Keratinocyte (primary cell): ENCODE data around the gene CTCF. TPM values are rescaled to one million over a fixed set of nuclear protein-coding genes. Genes with fewer than 3 reads are reported as not detected.

Experiments used
- DNase-seq: peaks from one replicate; pipeline ENCODE4 v3.0.0-alpha.2; 2011; ENCODE audit warnings: low read depth, missing footprints, low spot score
- FAIRE-seq: peaks from 2 replicates; lab custom pipeline; 2011; peaks lifted over from hg19 to GRCh38; lab: Jason Lieb, UNC
- H2AFZ ChIP-seq: 2 replicates; pipeline ENCODE4 v1.6.0; 2012; ENCODE audit warnings: low read length, control low read depth, inconsistent platforms; ENCODE audit not compliant: control insufficient read depth
- H3K27ac ChIP-seq: 2 replicates; pipeline ENCODE4 v1.5.1; 2011; ENCODE audit warnings: low read length; ENCODE audit not compliant: control insufficient read depth, insufficient read depth
- H3K27me3 ChIP-seq: 3 replicates; pipeline ENCODE4 v1.6.0; 2011; ENCODE audit warnings: low read length; ENCODE audit not compliant: control insufficient read depth, insufficient read depth; ENCODE audit errors: extremely low read depth
- H3K36me3 ChIP-seq, 2 experiments: 2 replicates in 1 of 2; 3 replicates in 1 of 2; pipeline ENCODE4 v1.5.1; 2011; ENCODE audit warnings: low read length in 2 of 2, mild to moderate bottlenecking in 1 of 2; ENCODE audit not compliant: control insufficient read depth in 2 of 2, insufficient read depth in 2 of 2; ENCODE audit errors: extremely low read depth in 1 of 2
- H3K4me1 ChIP-seq: 3 replicates; pipeline ENCODE4 v1.5.1; 2011; ENCODE audit warnings: low read length; ENCODE audit not compliant: control insufficient read depth, insufficient read depth; ENCODE audit errors: extremely low read depth
- H3K4me2 ChIP-seq: 3 replicates; pipeline ENCODE4 v1.6.0; 2011; ENCODE audit warnings: low read depth, low read length; ENCODE audit not compliant: control insufficient read depth, insufficient read depth; ENCODE audit errors: extremely low read depth
- H3K4me3 ChIP-seq, 3 experiments: fragments of 200-600 bp in 1 of 3; sonication (generic) in 1 of 3; 2 replicates in 2 of 3; 3 replicates in 1 of 3; pipeline ENCODE4 v1.5.1; 2011 to 2016; ENCODE audit warnings: low read length in 3 of 3, mild to moderate bottlenecking in 3 of 3, control low read depth in 2 of 3, inconsistent platforms in 1 of 3, low read depth in 1 of 3, mixed read lengths in 1 of 3, mixed run types in 1 of 3, moderate library complexity in 1 of 3; ENCODE audit not compliant: control insufficient read depth in 2 of 3, insufficient read depth in 2 of 3; ENCODE audit errors: extremely low read depth in 1 of 3
- H3K79me2 ChIP-seq: 2 replicates; pipeline ENCODE4 v1.6.0; 2012; ENCODE audit warnings: low read length; ENCODE audit not compliant: control insufficient read depth, insufficient read depth
- H3K9ac ChIP-seq: 3 replicates; pipeline ENCODE4 v1.6.0; 2011; ENCODE audit warnings: low read length; ENCODE audit not compliant: control insufficient read depth, insufficient read depth; ENCODE audit errors: extremely low read depth
- H3K9me1 ChIP-seq: 3 replicates; pipeline ENCODE4 v1.6.0; 2011; ENCODE audit warnings: low read length; ENCODE audit not compliant: control insufficient read depth, insufficient read depth; ENCODE audit errors: extremely low read depth
- H3K9me3 ChIP-seq: 2 replicates; pipeline ENCODE4 v1.5.1; 2012; ENCODE audit warnings: low read depth, low read length; ENCODE audit not compliant: control insufficient read depth
- H4K20me1 ChIP-seq: 3 replicates; pipeline ENCODE4 v1.6.0; 2011; ENCODE audit warnings: low read length; ENCODE audit not compliant: control insufficient read depth, insufficient read depth; ENCODE audit errors: extremely low read depth
- CTCF ChIP-seq, 3 experiments: IDR thresholded peaks in 1 of 3; conservative IDR thresholded peaks in 1 of 3; optimal IDR thresholded peaks in 1 of 3; 2 replicates in 2 of 3; 3 replicates in 1 of 3; pipeline versions ENCODE3 to v1.5.1; 2011; ENCODE audit warnings: low read length in 3 of 3, mild to moderate bottlenecking in 3 of 3, moderate library complexity in 2 of 3, control low read depth in 1 of 3, inconsistent platforms in 1 of 3; ENCODE audit not compliant: insufficient read depth in 2 of 3; ENCODE audit errors: extremely low read depth in 1 of 3
- EZH2 ChIP-seq: IDR thresholded peaks from one replicate; pipeline ENCODE4 v1.6.1; 2012; ENCODE audit warnings: inconsistent platforms, mild to moderate bottlenecking, low read length, moderate library complexity
- dilution Hi-C: fragments of 300-500 bp; cut with MboI; formaldehyde crosslinking; loops from one replicate; pipeline ENCODE4 v1.7.0; 2020; ENCODE audit warnings: low sequenced_read_pairs; ENCODE audit not compliant: extremely low pct_ligation_motif_present
- polyA plus RNA-seq, 5 experiments: library from polyadenylated mRNA; depleted of rRNA in 3 of 5; stranded (reverse) in 3 of 5; stranded (forward) in 1 of 5; unstranded in 1 of 5; fragments of >200 nt; gene quantifications; 1 replicate in 1 of 5; 2 replicates in 3 of 5; 3 replicates in 1 of 5; pipeline versions ENCODE4 v1.2.1 to v1.2.3, GENCODE V29; 2011 to 2012; ENCODE audit warnings: missing spikeins in 2 of 5, low read depth in 1 of 5, low replicate concordance in 1 of 5

CTCF gene
- polyA plus RNA-seq, 1 donor (not counting 4 experiments of a cell fraction or from before 2014, with no cell fraction given), result 21.4 TPM

- Histone ChIP-seq H3K9ac (no peak overlapping the region), H3K9me3 (no peaks in the 10 kb centered on the region), H3K9me1 (no peaks in the 10 kb centered on the region), H3K27ac (no peak overlapping the region), H3K4me3 (no peak overlapping the region), H3K27me3 (no peaks in the 10 kb centered on the region), H3K79me2 (no peaks in the 10 kb centered on the region), H3K4me1 (peaks cover 14% of the 10 kb centered on the region), H3K36me3 (peaks cover under 1 to 5% of the 10 kb centered on the region in 2 experiments), H4K20me1 (no peaks in the 10 kb centered on the region), H2AFZ (no peak overlapping the region), H3K4me2 (no peak overlapping the region)
- TF ChIP-seq CTCF (optimal IDR thresholded peaks at IDR 0.05 in 1 of 3, IDR thresholded peaks at IDR 0.05 in 1 of 3, conservative IDR thresholded peaks at IDR 0.05 in 1 of 3; ENCODE audit: extremely low read depth in 1 of 3, insufficient read depth in 2 of 3, low read length in 3 of 3) (no peak), EZH2 (no peak)
- dilution Hi-C loops, result no loop called here
- DNase-seq, result no peak
- no peak for FAIRE-seq
Measured at GRCh38 chr16:67679935-67680897, 117.9 kb downstream of the CTCF start.

GRCh38 chr16:67683767-67684166, 121.4 kb downstream of the CTCF start:
- H2AFZ ChIP-seq, result no peak overlapping the region
- no peak overlapping the region for H3K9ac ChIP-seq
- no peaks in the 10 kb centered on the region for H3K9me3 ChIP-seq
- H3K4me1 ChIP-seq, result peaks cover 9% of the 10 kb centered on the region
- H3K36me3 ChIP-seq, result peaks cover 4 to 8% of the 10 kb centered on the region in 2 experiments
- peaks cover 4% of the 10 kb centered on the region for H3K79me2 ChIP-seq
- no peaks in the 10 kb centered on the region for H3K27me3 ChIP-seq
- H3K27ac ChIP-seq, result no peak overlapping the region
- no peak overlapping the region for H3K4me2 ChIP-seq
- dilution Hi-C loops, result no loop called here
- FAIRE-seq (no peak), DNase-seq (no peak)
- no peak for TF ChIP-seq CTCF (optimal IDR thresholded peaks at IDR 0.05 in 1 of 3, IDR thresholded peaks at IDR 0.05 in 1 of 3, conservative IDR thresholded peaks at IDR 0.05 in 1 of 3; ENCODE audit: extremely low read depth in 1 of 3, insufficient read depth in 2 of 3, low read length in 3 of 3)
- no peak for TF ChIP-seq EZH2
- H3K4me3 ChIP-seq, result no peak overlapping the region
- no peaks in the 10 kb centered on the region for H3K9me1 ChIP-seq
- no peaks in the 10 kb centered on the region for H4K20me1 ChIP-seq
